Esophagus squamous epithelium (tissue), 5 donors: ENCODE measurements around the gene MED13L. TPM values are rescaled to one million over a fixed set of nuclear protein-coding genes. Genes with fewer than 3 reads are reported as not detected.

Experiments
- DNase-seq: peaks from one replicate; lab custom pipeline; 2025; lab: John Stamatoyannopoulos, UW
- H3K27ac ChIP-seq, 4 donors: fragments of 200-600 bp; sonication (generic); one replicate each; pipeline ENCODE4 v1.5.1; 2016 to 2019; ENCODE audit warnings: mild to moderate bottlenecking in 1 of 4
- H3K27me3 ChIP-seq, 4 donors: fragments of 200-600 bp; sonication (generic); 1 replicate in 3 of 4; 2 replicates in 1 of 4; pipeline versions ENCODE4 v1.5.1 to v1.6.0; 2017 to 2021; ENCODE audit warnings: antibody characterized with exemption in 1 of 4
- H3K36me3 ChIP-seq, 3 donors: fragments of 200-600 bp; sonication (generic); one replicate each; pipeline ENCODE4 v1.5.1; 2016 to 2019
- H3K4me1 ChIP-seq, 3 donors: fragments of 200-600 bp; sonication (generic); one replicate each; pipeline ENCODE4 v1.5.1; 2017 to 2019
- H3K4me3 ChIP-seq, 4 donors: fragments of 200-600 bp; sonication (generic); 1 replicate in 3 of 4; 2 replicates in 1 of 4; pipeline ENCODE4 v1.5.1; 2016 to 2019; ENCODE audit warnings: mild to moderate bottlenecking in 2 of 4, moderate library complexity in 1 of 4
- H3K9me3 ChIP-seq, 3 donors: fragments of 200-600 bp; sonication (generic); one replicate each; pipeline ENCODE4 v1.5.1; 2016 to 2019
- CTCF ChIP-seq, 6 experiments: fragments of 450-650 bp in 4 of 6; fragments of 200-600 bp in 2 of 6; sonication (generic) in 2 of 6; IDR thresholded peaks; one replicate each; pipeline ENCODE4 v1.5.1; 2016 to 2019; ENCODE audit warnings: antibody characterized with exemption in 6 of 6, mild to moderate bottlenecking in 4 of 6, moderate library complexity in 4 of 6
- POLR2A ChIP-seq, 4 donors: fragments of 450-650 bp; IDR thresholded peaks; one replicate each; pipeline ENCODE4 v1.6.1; 2017; ENCODE audit warnings: antibody characterized with exemption in 4 of 4, mild to moderate bottlenecking in 4 of 4, moderate library complexity in 3 of 4
- WGBS, 2 donors: methylation state at CpG; one replicate each; pipeline ENCODE4 v1.1.5; 2018; 5-methylcytosine and 5-hydroxymethylcytosine counted together
- intact Hi-C: fragments of 100-400 bp; cut with DNase I; formaldehyde crosslinking; loops from one replicate; pipeline ENCODE4 v1.15.0; 2022
- total RNA-seq, 4 donors: library from RNA; depleted of rRNA; stranded (reverse); fragments of >200 nt; gene quantifications; one replicate each; pipeline ENCODE4 v1.1.0, GENCODE V29; 2016
- donor health status: DM: yes; HTN: yes; CAD: no.

The MED13L gene
- total RNA-seq, 4 donors from 2014 or later = 52.2 to 137 (median 62.1) TPM

GRCh38 chr12:116189692-116190091, 87.8 kb downstream of the MED13L start:
- H3K4me1 ChIP-seq = peaks cover 0 to 65% (median 12%) of the 10 kb centered on the region in 3 donors

GRCh38 chr12:116188581-116188980, 88.9 kb downstream of the MED13L start:
- Histone ChIP-seq H3K4me3 (no peak overlapping the region), H3K4me1 (peaks cover 0 to 69% (median 12%) of the 10 kb centered on the region in 3 donors), H3K27me3 (no peaks in the 10 kb centered on the region), H3K9me3 (no peaks in the 10 kb centered on the region), H3K36me3 (no peaks in the 10 kb centered on the region), H3K27ac (no peak overlapping the region)
- no peak for TF ChIP-seq CTCF (IDR thresholded peaks at IDR 0.05)
- TF ChIP-seq POLR2A (IDR thresholded peaks at IDR 0.05) = no peak
- DNase-seq = no peak
- intact Hi-C loops = no loop called here
- 71 to 76% methylated on average over 3 of the region's 3 CpGs for WGBS, 2 donors

More at GRCh38 chr12:116189692-116190091, 87.8 kb downstream of the MED13L start:
- no peak overlapping the region for H3K27ac ChIP-seq
- H3K4me3 ChIP-seq = no peak overlapping the region
- intact Hi-C loops = no loop called here
- H3K9me3 ChIP-seq = no peaks in the 10 kb centered on the region
- TF ChIP-seq CTCF (IDR thresholded peaks at IDR 0.05) (no peak), POLR2A (IDR thresholded peaks at IDR 0.05) (no peak)
- no peaks in the 10 kb centered on the region for H3K36me3 ChIP-seq
- no peak for DNase-seq
- H3K27me3 ChIP-seq = no peaks in the 10 kb centered on the region

- no peaks in the 10 kb centered on the region for H3K27me3 ChIP-seq
- H3K36me3 ChIP-seq = no peaks in the 10 kb centered on the region
- H3K27ac ChIP-seq = no peak overlapping the region
- WGBS, 2 donors = 50 to 79% methylated on average over 1 of the region's 1 CpG
- intact Hi-C loops = no loop called here
- TF ChIP-seq CTCF (IDR thresholded peaks at IDR 0.05) = no peak
- H3K4me3 ChIP-seq = no peak overlapping the region
- peaks cover 0 to 68% (median 8%) of the 10 kb centered on the region in 3 donors for H3K4me1 ChIP-seq
- DNase-seq = no peak
- H3K9me3 ChIP-seq = no peaks in the 10 kb centered on the region
Observed at GRCh38 chr12:116187151-116187511, 90.4 kb downstream of the MED13L start.

GRCh38 chr12:116186482-116187150, 90.9 kb downstream of the MED13L start:
- no peak overlapping the region for H3K27ac ChIP-seq
- 52 to 78% methylated on average over 3 of the region's 3 CpGs for WGBS, 2 donors
- no peak overlapping the region for H3K4me3 ChIP-seq
- H3K27me3 ChIP-seq = no peaks in the 10 kb centered on the region
- H3K4me1 ChIP-seq = peaks cover 0 to 73% (median 8%) of the 10 kb centered on the region in 3 donors
- intact Hi-C loops = no loop called here
- DNase-seq = no peak
- no peaks in the 10 kb centered on the region for H3K36me3 ChIP-seq
- no peak for TF ChIP-seq CTCF (IDR thresholded peaks at IDR 0.05)
- H3K9me3 ChIP-seq = no peaks in the 10 kb centered on the region

GRCh38 chr12:116184763-116185162, 92.7 kb downstream of the MED13L start:
- H3K4me3 ChIP-seq = no peak overlapping the region
- DNase-seq = no peak
- intact Hi-C loops = no loop called here
- peaks cover 0 to 76% (median 5%) of the 10 kb centered on the region in 3 donors for H3K4me1 ChIP-seq
- TF ChIP-seq POLR2A (IDR thresholded peaks at IDR 0.05) = no peak
- TF ChIP-seq CTCF (IDR thresholded peaks at IDR 0.05) = no peak
- 94 to 97% methylated on average over 2 of the region's 2 CpGs for whole genome bisulfite sequencing, 2 donors
- no peaks in the 10 kb centered on the region for H3K9me3 ChIP-seq
- H3K27ac ChIP-seq = no peak overlapping the region
- no peaks in the 10 kb centered on the region for H3K27me3 ChIP-seq
- no peaks in the 10 kb centered on the region for H3K36me3 ChIP-seq
